IMR-90 (cell line): ENCODE data around the gene LRRK2. TPM values are rescaled to one million over a fixed set of nuclear protein-coding genes. Genes with fewer than 3 reads are reported as not detected.

Experiments used
- ATAC-seq: fragments of 200-7000 bp; cut with Tn5 transposase; 2 replicates; pipeline ENCODE4 v1.9.1; 2020; ENCODE audit warnings: low read depth, mild to moderate bottlenecking, moderate library complexity
- BruUV-seq: library from RNA; stranded (reverse); fragments of 400-500 nt; replicated peaks from 2 replicates; lab custom pipeline; 2021; lab: Mats Ljungman, UMichigan
- CTCF ChIA-PET: fragments of 300-600 bp; formaldehyde crosslinking; extraction: SDS; loops from one replicate; lab custom pipeline; 2021; ENCODE audit warnings: antibody characterized with exemption; lab: Yijun Ruan, JAX
- POLR2A ChIA-PET: fragments of 300-600 bp; sonication (Branson Sonifier 250); formaldehyde crosslinking; loops from one replicate; lab custom pipeline; 2022; ENCODE audit warnings: antibody characterized with exemption; ENCODE audit not compliant: unreplicated experiment; lab: Charles Lee
- DNase-seq: peaks from one replicate; pipeline ENCODE4 v3.0.0; 2013
- H2AFZ ChIP-seq: replicated peaks from 2 replicates; pipeline ENCODE3; 2013; ENCODE audit warnings: low read length, mild to moderate bottlenecking; ENCODE audit not compliant: poor library complexity
- H2AK5ac ChIP-seq: 2 replicates; pipeline ENCODE4 v1.6.1; 2013; ENCODE audit warnings: low read depth, low read length, inconsistent platforms
- H2AK9ac ChIP-seq: replicated peaks from 2 replicates; pipeline ENCODE3; 2013; ENCODE audit warnings: mild to moderate bottlenecking, low read depth, low read length, moderate library complexity; ENCODE audit not compliant: poor library complexity
- H2BK120ac ChIP-seq: 2 replicates; pipeline ENCODE4 v1.6.1; 2013; ENCODE audit warnings: low read depth, low read length, inconsistent platforms
- H2BK15ac ChIP-seq: 3 replicates; pipeline ENCODE4 v1.6.1; 2013; ENCODE audit warnings: low read depth, low read length, inconsistent platforms
- H2BK20ac ChIP-seq: 2 replicates; pipeline ENCODE4 v1.6.1; 2013; ENCODE audit warnings: low read depth, mild to moderate bottlenecking, inconsistent platforms, low read length, moderate library complexity
- H2BK5ac ChIP-seq: 2 replicates; pipeline ENCODE4 v1.6.1; 2013; ENCODE audit warnings: mild to moderate bottlenecking, low read depth, low read length, inconsistent platforms; ENCODE audit not compliant: poor library complexity, severe bottlenecking
- H3K14ac ChIP-seq: replicated peaks from 2 replicates; pipeline ENCODE4 v1.6.1; 2013; ENCODE audit warnings: low read depth, low read length, inconsistent platforms
- H3K18ac ChIP-seq: 2 replicates; pipeline ENCODE4 v1.6.1; 2013; ENCODE audit warnings: low read depth, low read length, control low read depth
- H3K23ac ChIP-seq: 2 replicates; pipeline ENCODE4 v1.6.1; 2013; ENCODE audit warnings: low read depth, low read length, inconsistent platforms
- H3K27ac ChIP-seq: 2 replicates; pipeline ENCODE4 v1.5.1; 2013; ENCODE audit warnings: mild to moderate bottlenecking, control low read depth, low read length; ENCODE audit not compliant: insufficient read depth
- H3K27me3 ChIP-seq: 2 replicates; pipeline ENCODE4 v1.6.1; 2013; ENCODE audit warnings: low read length; ENCODE audit not compliant: control insufficient read depth, insufficient read depth
- H3K36me3 ChIP-seq: 2 replicates; pipeline ENCODE4 v1.6.1; 2013; ENCODE audit warnings: low read length, mixed read lengths; ENCODE audit not compliant: control insufficient read depth, insufficient read depth
- H3K4ac ChIP-seq: 2 replicates; pipeline ENCODE4 v1.6.1; 2013; ENCODE audit warnings: low read depth, low read length, inconsistent platforms
- H3K4me1 ChIP-seq: 2 replicates; pipeline ENCODE4 v1.6.1; 2013; ENCODE audit warnings: low read length, mixed read lengths; ENCODE audit not compliant: control insufficient read depth, insufficient read depth
- H3K4me2 ChIP-seq: 2 replicates; pipeline ENCODE4 v1.6.1; 2013; ENCODE audit warnings: low read depth, mild to moderate bottlenecking, control low read depth, low read length, moderate library complexity
- H3K4me3 ChIP-seq: 2 replicates; pipeline ENCODE4 v1.5.1; 2013; ENCODE audit warnings: low read depth, mild to moderate bottlenecking, control low read depth, low read length, moderate library complexity; ENCODE audit not compliant: insufficient read depth
- H3K56ac ChIP-seq: 2 replicates; pipeline ENCODE4 v1.6.1; 2013; ENCODE audit warnings: low read length, inconsistent platforms; ENCODE audit not compliant: insufficient read depth; ENCODE audit errors: extremely low read depth
- H3K79me1 ChIP-seq, 2 experiments: 2 replicates each; pipeline ENCODE4 v1.6.1; 2013; ENCODE audit warnings: low read length in 2 of 2, inconsistent platforms in 1 of 2, low read depth in 1 of 2
- H3K9ac ChIP-seq: 2 replicates; pipeline ENCODE4 v1.6.1; 2013; ENCODE audit warnings: low read depth, low read length, control low read depth
- H3K9me1 ChIP-seq: 2 replicates; pipeline ENCODE4 v1.6.1; 2013; ENCODE audit warnings: low read length, inconsistent platforms; ENCODE audit not compliant: insufficient read depth
- H3K9me3 ChIP-seq: 2 replicates; pipeline ENCODE4 v1.6.1; 2013; ENCODE audit warnings: low read length; ENCODE audit not compliant: control insufficient read depth, insufficient read depth
- H4K20me1 ChIP-seq: 2 replicates; pipeline ENCODE4 v1.6.1; 2013; ENCODE audit warnings: low read length, inconsistent platforms; ENCODE audit not compliant: insufficient read depth
- H4K5ac ChIP-seq: 2 replicates; pipeline ENCODE4 v1.6.1; 2013; ENCODE audit warnings: mild to moderate bottlenecking, low read depth, low read length, control low read depth
- H4K8ac ChIP-seq, 2 experiments: 2 replicates each; pipeline ENCODE4 v1.6.1; 2013; ENCODE audit warnings: low read depth in 2 of 2, low read length in 2 of 2, control low read depth in 1 of 2, inconsistent platforms in 1 of 2
- H4K91ac ChIP-seq: 2 replicates; pipeline ENCODE4 v1.6.1; 2013; ENCODE audit warnings: low read depth, low read length, inconsistent platforms; ENCODE audit not compliant: insufficient read depth
- BHLHE40 ChIP-seq: fragments of 150-350 bp; IDR thresholded peaks from 2 replicates; pipeline ENCODE4 v1.6.1; 2016; ENCODE audit warnings: mild to moderate bottlenecking, low read depth, low read length
- CHD1 ChIP-seq: IDR thresholded peaks from 2 replicates; pipeline ENCODE4 v1.6.1; 2012; ENCODE audit warnings: low read depth, low read length, improper control_type of control experiment
- CTCF ChIP-seq: conservative IDR thresholded peaks from 2 replicates; pipeline ENCODE4 v1.5.1; 2012; ENCODE audit warnings: mild to moderate bottlenecking, low read depth, low read length, improper control_type of control experiment
- MXI1 ChIP-seq: IDR thresholded peaks from 2 replicates; pipeline ENCODE4 v1.6.1; 2012; ENCODE audit warnings: low read depth, mild to moderate bottlenecking, low read length, moderate library complexity, borderline replicate concordance
- POLR2A ChIP-seq: IDR thresholded peaks from 2 replicates; pipeline ENCODE4 v1.6.1; 2012; ENCODE audit warnings: mild to moderate bottlenecking, low read depth, low read length
- RFX5 ChIP-seq: IDR thresholded peaks from 2 replicates; pipeline ENCODE4 v1.8.0; 2012; ENCODE audit warnings: low read depth, mild to moderate bottlenecking, low read length, moderate library complexity
- SMC3 ChIP-seq: fragments of 150-350 bp; IDR thresholded peaks from 2 replicates; pipeline ENCODE4 v1.6.1; 2016; ENCODE audit warnings: low read depth, mild to moderate bottlenecking, antibody characterized with exemption, low read length, moderate library complexity
- dilution Hi-C: fragments of 300-500 bp; cut with HindIII; formaldehyde crosslinking; loops from one replicate; pipeline ENCODE4 v1.14.3; 2018; ENCODE audit warnings: low sequenced_read_pairs; ENCODE audit not compliant: unreplicated experiment
- in situ Hi-C: fragments of 300-500 bp; cut with MboI; formaldehyde crosslinking; loops from 3 replicates; pipeline ENCODE4 v1.14.3; 2019; ENCODE audit warnings: low sequenced_read_pairs, inconsistent platforms, mixed read lengths
- intact Hi-C: fragments of 100-400 bp; cut with micrococcal nuclease; formaldehyde crosslinking; loops from 2 replicates; pipeline ENCODE4 v1.10.0; 2022
- polyA plus RNA-seq, 3 experiments: library from polyadenylated mRNA; depleted of rRNA; stranded (reverse); fragments of >200 nt; gene quantifications; 2 replicates each; pipeline ENCODE4 v1.2.3, GENCODE V29; 2012; ENCODE audit warnings: low replicate concordance in 1 of 3
- total RNA-seq: library from RNA; depleted of rRNA; stranded (reverse); fragments of >200 nt; gene quantifications from 2 replicates; pipeline ENCODE4 v1.2.3, GENCODE V29; 2012

LRRK2 gene
- total and polyA plus RNA-seq, 2 of the 4 experiments (the other 2 are of a cell fraction) = 0.17 to 0.54 TPM

- no peak overlapping the region for H3K4ac ChIP-seq
- ChIA-PET POLR2A (no interaction called here), CTCF (no interaction called here)
- H3K27ac ChIP-seq = no peak overlapping the region
- no peak overlapping the region for H2BK120ac ChIP-seq
- H2AK5ac ChIP-seq = no peak overlapping the region
- H2AFZ ChIP-seq = no peak overlapping the region
- no TSS peak for BruUV-seq
- no peak overlapping the region for H3K4me3 ChIP-seq
- no peak overlapping the region for H3K23ac ChIP-seq
- no peak overlapping the region for H4K5ac ChIP-seq
- H3K4me1 ChIP-seq = no peaks in the 10 kb centered on the region
- no peaks in the 10 kb centered on the region for H3K9me1 ChIP-seq
- dilution Hi-C loops = no loop called here
- no peak overlapping the region for H4K91ac ChIP-seq
- H3K9me3 ChIP-seq = no peaks in the 10 kb centered on the region
- H3K18ac ChIP-seq = no peak overlapping the region
- no peaks in the 10 kb centered on the region for H3K36me3 ChIP-seq
- H4K20me1 ChIP-seq = no peaks in the 10 kb centered on the region
- ATAC-seq (no peak), DNase-seq (no peak)
- no peaks in the 10 kb centered on the region for H3K27me3 ChIP-seq
- H2BK5ac ChIP-seq = no peak overlapping the region
- no peak overlapping the region for H2BK20ac ChIP-seq
- TF ChIP-seq MXI1 (no peak), BHLHE40 (no peak), RFX5 (no peak), POLR2A (no peak), CHD1 (no peak), CTCF (no peak), SMC3 (no peak)
- H3K4me2 ChIP-seq = no peak overlapping the region
- no peak overlapping the region for H3K56ac ChIP-seq
- H2BK15ac ChIP-seq = no peak overlapping the region
- no peak overlapping the region for H4K8ac ChIP-seq
- intact Hi-C loops = no loop called here
- in situ Hi-C loops = no loop called here
- H2AK9ac ChIP-seq = no peak overlapping the region
- H3K14ac ChIP-seq = no peak overlapping the region
- no peak overlapping the region for H3K9ac ChIP-seq
- no peaks in the 10 kb centered on the region for H3K79me1 ChIP-seq
Observed at GRCh38 chr12:40338621-40339020, 113.8 kb downstream of the LRRK2 start.
